SKM-1 treated with dmso at 0.1 percent for 144 hours (cell line): Measurements from ENCODE around the gene GPRIN2.
A peak's percentile ranks its signal among the peaks of the same experiment; 100 is the strongest.
"Not testable (repeated sequence)": the region's sequence is repeated elsewhere in the genome, so short reads cannot be mapped to it uniquely, and the experiment has no call there.

Source experiments
- DNase-seq: peaks from one replicate; lab custom pipeline; 2025; ENCODE audit not compliant: unreplicated experiment; lab: John Stamatoyannopoulos, UW

The GPRIN2 gene

GRCh38 chr10:46570655-46571054 is 14.2 kb upstream of the GPRIN2 start:
- DNase-seq = not testable (repeated sequence)

DNA sequence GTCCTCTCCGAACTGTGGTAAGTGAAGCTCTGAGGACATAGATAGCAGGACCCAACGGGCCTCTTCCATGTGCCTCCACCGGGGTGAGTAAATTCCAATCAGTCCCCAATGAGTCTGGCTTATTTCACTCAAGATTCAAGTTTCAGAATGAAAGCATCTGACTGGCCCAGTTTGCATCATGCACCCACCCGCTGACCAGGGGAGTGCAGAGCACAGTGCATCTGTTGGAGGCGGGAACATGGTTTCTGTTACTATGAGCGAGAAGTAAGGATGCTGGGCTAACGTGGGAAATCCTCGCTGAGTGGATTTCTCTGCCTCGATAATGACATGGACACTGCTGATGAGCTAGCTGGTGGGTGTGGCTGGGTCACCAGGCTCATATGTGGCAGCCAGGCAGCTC is 10.7 kb upstream of the GPRIN2 start:
- not testable (repeated sequence) for DNase-seq

- peak; percentile 81 for DNase-seq
These were observed 9.3 kb upstream of the GPRIN2 start for GRCh38 chr10:46565591-46566332.

- no peak for DNase-seq
These were observed 4.5 kb upstream of the GPRIN2 start for GRCh38 chr10:46560952-46561351.

- no peak for DNase-seq
These were observed 3.9 kb upstream of the GPRIN2 start for GRCh38 chr10:46560381-46560780.

GRCh38 chr10:46559231-46559671 is 2.8 kb upstream of the GPRIN2 start:
- DNase-seq = no peak

- DNase-seq = no peak
These were observed 2.1 kb upstream of the GPRIN2 start for GRCh38 chr10:46558392-46559185.

DNA sequence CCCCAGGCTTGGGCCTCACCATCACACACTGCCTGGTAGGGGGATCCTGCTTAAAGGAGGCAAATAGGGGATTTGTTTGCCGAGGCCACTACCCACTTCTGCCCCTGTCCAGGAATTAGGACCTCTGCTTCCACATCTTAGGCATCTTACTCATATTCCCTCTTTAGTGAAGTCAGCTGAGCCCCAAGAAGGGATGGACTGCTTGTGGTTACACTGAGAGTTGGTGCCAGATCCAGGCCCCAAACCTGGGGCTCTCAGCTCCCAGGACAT is 1.6 kb upstream of the GPRIN2 start:
- no peak for DNase-seq

DNA sequence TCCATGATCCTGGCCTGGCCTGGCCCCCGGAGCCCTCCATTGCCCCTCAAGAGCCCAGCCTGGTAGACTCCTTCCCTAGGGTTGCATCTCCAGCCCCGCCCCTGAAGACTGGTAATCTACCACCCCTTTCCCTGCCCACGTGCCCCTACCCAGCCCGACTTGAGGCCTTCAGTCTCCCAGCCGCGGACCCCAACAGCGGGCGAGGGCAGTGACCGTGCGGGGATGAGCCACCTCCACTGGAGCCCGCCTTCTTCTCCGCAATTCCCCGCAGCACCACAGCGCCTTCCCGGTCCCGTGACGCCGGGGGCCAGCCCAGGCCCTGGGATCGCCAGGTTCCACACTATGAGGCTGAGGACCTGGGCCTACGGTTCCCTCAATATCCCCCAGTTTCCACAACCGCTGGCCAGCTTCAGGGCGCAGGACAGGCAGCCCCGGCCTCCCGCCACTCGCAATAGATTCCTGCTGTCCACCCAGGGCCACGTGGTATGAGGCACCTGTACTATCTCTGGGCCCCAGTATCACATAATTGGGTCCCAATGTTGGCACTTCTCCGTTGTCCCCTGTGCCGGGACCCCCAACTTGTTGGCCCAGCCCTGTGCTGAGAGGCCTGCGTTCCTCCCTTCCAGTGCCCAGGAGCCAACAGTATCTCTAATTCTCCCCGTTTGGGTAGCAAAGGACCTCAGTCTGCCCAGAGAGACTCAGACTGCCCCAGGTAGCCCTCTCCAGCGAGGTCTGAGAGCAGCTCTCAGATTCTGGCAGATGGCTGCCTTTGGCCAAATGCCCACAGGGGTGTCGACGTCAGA is 1.1 kb upstream of the GPRIN2 start:
- no peak for DNase-seq

DNA sequence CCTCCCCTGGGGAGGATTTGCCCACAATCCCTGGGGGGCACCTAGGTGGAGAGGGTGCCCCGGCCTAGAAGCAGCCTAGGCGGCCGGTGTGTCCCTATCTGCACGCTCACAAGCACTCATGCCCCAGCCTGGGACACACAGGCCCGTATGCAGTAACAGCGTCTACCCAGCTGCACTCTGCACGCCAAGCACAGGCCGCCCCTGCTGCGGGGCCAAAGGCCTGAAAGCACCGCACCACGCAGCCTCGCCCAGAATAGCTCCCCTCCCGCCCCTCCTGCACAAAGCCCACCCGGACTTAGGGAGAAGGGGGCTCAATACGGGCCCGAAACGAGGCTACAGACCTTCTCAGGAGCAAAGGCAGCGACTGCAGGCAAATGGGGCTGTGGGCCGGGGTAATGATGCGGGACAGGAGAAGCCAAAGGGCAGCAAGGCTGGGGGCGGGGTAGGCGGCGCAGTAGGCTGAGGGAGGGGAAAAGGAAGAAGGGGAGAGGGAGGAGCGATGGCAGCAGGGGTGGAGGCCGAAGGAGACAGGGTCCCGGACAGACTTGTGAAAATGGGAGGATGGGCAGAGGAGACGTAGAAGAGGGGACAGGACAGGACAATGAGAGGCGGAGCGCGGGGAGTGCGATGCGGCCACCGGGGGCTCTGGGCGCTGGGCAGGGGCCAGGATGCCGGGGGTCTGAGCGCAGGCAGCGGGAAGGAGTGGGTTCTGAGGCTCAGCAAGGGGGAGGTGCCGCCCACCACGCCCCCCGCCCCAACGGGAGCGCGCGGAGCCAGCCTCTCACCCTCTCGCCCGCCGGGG is 544 bp downstream of the GPRIN2 start:
- no peak for DNase-seq

DNA sequence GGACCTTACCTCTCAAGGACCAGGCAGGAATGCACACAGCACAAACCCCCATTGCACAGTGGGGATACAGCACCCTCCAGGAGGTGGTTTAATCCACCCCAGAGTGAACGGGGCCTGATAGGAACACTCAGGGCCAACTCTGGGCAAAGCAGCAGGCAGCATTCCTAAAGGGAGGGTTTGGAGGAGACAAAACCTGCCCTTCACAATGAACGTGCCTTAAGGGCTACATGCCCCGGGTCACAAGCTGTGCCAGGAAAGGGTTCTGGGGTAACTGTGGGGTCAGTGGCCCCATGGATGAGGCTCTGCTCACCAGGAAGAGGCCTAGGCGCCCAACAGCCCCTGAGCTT is 1.1 kb downstream of the GPRIN2 start:
- no peak for DNase-seq

GRCh38 chr10:46554166-46554781 is 2.2 kb downstream of the GPRIN2 start:
- no peak for DNase-seq

- no peak for DNase-seq
These were observed 3.0 kb downstream of the GPRIN2 start for GRCh38 chr10:46553238-46554049.

DNA sequence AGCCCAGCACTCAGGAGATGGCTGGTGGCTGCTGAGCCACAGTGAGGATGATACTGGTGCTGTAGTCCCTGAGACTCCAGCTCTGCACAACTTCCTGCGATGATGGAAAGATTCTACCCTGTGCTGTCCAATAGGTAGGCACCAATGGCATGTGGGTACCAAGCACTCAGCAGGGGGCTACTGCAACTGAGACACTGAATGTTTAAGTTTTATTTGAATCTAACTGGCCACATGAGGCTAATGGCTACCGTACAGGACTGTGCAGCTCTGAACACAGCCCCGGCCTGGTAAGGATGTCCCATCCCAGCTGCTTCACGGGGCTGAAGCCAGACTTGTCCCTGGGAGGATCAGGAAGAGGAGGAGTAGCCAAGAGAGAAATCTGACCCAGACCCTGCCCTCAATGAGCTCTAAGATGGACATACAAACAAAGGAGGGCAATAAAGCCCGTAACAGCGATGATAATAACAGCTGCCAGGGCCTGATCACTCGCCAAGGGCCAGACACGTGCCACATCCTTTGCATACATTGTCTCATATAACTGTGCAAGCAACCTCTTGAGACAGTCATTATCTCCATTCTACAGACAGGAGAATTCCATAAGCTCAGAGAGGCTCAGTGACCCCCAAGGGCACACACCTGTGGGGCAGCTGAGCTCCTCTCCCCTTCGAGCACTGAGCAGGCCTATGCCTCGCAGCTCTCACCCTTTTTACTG is 3.8 kb downstream of the GPRIN2 start:
- no peak for DNase-seq

DNA sequence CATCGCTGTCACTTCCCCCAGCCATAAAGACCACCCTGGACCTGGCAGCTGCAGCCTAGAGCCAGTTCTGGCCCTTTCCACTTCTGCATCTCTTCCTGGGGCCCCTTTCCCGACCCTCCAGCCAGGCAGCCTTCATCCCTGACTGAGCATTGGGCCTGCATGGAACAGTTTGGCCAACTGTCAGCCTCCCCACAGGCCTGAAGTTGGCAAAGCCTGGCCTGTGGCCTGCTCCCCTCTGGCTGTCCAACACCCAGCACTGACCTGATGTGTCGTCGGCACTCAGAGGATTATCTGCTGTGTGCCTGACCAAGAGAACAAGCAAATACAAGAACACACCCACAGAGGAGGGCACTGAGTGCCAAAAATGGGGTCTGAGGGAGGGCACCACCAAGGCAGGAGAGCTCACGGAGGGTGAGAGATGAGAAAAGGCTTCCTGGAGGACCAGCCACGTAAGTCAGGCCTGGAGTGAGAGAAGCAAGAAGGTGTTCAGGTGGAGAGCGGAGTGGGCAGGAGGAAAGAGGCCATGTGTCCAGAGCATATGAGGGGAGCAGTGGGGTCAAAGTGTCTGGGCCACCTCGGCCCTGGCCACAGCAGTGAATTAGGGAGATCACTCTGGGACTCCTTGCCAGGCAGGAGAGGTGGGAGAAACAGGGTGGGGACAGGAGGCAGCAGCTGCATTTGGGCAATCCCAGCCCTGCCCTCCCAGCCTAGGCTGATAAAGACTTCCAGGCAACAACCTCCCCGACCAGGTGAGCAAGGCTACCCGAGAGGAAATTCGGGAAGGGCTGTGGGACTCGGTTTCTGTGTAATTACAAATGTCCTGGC is 4.5 kb downstream of the GPRIN2 start:
- no peak for DNase-seq

DNA sequence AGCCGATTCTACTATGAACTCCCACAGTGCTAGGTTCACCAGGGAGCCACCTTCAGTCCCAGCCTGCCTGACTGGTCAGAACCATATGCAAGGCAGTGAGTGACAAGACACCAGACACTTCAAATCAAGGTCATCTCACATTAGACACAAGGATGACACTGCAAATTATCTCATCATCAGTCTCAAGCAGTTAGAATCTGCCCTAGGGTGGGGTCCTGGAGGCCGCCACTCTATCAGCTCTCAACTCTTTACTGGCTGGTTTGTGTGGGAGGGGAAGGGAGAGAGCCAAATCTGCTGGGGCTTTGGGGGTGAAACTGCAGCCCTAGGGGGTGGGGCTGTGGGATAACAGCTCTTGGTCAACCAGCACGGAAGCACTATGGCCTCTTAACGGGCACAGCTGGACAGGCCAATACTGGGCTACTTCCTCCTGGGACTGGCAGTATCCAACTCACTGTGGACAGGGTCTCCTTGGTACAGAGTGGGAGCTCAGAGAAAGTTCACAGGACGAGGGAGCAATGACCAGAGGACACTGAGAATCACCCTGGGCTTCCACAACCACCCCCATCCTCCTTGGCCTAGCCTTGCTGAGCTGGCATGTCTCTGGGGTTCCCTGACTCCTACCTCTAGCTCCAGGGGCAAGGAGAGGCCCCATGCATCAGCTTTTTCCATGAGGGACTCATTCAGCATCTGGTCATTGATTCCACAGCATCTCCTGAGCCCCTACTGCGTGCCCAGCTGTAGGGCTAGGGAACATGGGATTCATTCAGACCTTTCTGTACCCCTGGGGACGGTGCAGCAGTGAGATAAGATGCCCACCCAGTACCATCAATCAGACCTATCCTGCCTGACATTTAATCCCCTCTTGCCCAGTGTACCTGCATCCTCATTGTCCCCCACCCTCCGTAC is 5.4 kb downstream of the GPRIN2 start:
- DNase-seq = no peak

DNA sequence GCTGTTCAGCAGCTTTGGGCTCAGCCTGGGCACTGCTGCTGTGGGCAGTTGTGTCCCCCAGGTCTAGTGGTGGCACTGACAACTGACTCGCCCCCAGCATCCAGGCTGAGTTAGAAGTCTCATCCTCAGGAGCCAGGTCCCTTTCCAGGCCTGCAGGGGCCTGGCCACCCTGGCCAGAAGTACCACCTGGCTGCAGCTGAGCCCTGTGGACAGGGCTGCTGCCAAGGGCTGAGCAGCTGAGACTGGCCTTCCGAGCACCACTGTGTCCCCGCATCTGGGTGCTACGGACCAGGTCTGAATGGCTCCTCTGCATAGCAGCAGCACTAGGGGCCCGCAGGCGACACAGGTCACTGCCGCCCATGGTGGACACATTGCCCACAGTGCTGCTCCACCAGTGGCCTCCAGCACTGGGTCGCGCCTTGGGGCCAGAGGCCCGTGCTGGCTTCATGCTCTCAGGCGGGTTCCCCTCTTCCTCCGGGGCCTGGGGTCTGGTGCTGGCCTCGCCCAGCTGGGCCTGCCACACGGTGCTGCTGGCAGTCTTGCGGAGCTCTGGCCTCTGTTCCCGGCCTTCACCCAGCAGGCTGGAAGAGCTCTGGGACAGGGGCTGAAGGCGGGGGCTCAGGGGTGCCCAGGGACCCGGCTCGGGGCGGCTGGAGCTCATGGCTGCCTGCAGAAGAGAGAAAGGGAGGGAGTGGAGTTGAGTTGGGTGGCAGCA is 6.2 kb downstream of the GPRIN2 start:
- DNase-seq = no peak
